HK-2 (cell line): Measurements from ENCODE around the gene CIAO3.

ENCODE experiments used
- DNase-seq: peaks from one replicate; pipeline ENCODE4 v3.0.0-alpha.2; 2018; ENCODE audit not compliant: unreplicated experiment

Gene CIAO3

DNA sequence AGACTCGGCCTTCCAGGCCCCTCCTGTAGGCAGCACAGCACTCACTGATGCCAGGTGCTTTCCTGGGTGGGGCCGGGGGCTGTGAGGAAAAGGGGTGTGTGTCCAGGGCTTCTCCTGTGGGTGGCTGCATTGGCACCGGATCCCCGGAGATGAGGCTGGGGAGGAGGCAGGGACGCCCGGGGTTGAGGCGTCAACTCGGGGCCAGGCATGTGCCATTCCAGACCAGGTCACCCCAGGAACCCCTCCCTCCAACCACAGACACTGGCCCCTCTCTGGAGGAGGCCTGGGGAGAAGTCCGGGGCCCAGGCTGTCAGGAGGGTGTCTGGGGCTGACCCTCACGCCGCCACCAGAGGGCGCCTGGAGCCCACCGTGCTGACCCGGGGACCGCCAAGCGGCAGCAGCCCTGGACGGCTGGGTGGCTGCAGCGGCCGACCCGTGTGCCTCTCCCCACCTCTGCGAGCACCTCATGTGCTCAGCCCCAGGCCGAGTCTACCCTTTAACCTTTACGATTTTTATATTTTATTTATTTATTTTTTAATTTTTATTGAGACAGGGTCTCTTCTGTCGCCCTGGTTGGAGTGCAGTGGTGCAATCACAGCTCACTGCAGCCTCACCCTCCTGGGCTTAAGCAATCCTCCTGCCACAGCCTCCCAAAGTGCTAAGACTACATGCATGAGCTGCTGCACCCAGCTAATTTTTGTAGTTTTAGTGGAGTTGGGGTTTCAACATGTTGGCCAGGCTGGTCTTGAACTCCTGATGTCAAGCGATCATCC lies 29.1 kb downstream of the CIAO3 start:
- peak; percentile 70 for DNase-seq

GRCh38 chr16:711084-711483 lies 29.7 kb downstream of the CIAO3 start:
- DNase-seq = no peak

GRCh38 chr16:710500-711075 lies 30.2 kb downstream of the CIAO3 start:
- no peak for DNase-seq

DNA sequence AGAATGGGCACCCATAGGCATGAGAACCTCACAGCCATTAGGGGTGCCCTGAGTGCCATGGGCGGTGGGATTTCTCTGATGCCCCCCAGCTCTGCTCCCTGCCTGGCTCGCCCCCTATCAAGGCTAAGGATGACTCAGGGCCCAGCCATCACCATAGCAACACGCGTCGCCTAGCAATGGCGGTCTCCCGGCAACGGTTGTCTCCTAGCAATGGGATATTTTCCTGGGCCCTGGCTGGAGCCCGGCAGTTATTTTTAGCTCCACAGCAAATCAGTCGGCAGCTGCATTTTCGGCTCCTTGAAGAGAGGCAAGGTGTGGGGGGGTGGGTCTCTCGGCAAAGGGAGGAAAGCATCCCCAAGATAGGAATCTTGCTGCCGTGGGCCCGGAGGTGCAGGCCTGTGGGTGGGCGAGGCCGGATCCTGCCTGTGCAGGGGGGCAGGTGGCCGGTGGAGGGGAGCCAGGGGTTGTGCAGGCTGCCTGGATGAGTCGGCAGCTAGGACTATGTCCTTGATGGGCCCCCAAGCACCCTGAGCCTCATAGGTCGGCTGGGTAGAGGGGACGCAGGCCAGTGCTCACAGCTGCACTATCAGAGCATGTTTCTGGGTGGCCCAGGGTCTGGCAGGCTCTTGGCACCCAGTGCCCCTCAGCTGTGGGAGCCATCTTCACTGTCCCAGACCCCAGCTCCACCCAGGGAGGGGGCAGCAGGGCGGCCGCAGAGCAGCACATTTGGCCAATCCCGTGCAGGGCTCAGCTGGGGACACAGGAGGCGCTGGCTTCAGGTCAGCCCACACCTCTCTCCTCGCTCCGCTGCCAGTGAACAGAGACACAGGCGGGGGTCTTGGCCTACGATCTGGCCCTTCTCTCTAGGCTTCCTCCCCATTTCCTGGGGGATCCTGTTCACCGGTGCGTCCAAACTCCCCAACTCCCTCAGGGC lies 31.0 kb downstream of the CIAO3 start:
- DNase-seq = peak; percentile 60

GRCh38 chr16:708959-709358 lies 31.8 kb downstream of the CIAO3 start:
- no peak for DNase-seq

DNA sequence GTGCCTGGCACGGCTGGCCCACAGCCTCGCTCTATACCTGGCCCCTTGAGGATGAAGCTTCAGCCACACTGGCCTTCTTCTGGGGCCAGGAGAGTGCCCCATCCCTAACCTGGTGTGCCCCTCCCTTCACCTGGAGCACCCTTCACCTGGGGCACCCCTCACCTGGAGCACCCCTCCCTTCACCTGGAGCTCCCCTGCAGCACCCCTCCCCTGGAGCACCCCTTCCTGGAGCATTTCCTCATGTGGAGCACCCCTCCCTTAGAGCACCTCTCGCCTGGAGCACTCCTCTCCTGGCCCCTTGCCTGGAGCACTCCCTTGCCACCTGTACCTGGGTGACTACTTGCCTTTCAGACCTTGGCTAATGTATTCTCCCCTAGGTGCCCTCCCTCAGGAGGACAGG lies 32.8 kb downstream of the CIAO3 start:
- no peak for DNase-seq

DNA sequence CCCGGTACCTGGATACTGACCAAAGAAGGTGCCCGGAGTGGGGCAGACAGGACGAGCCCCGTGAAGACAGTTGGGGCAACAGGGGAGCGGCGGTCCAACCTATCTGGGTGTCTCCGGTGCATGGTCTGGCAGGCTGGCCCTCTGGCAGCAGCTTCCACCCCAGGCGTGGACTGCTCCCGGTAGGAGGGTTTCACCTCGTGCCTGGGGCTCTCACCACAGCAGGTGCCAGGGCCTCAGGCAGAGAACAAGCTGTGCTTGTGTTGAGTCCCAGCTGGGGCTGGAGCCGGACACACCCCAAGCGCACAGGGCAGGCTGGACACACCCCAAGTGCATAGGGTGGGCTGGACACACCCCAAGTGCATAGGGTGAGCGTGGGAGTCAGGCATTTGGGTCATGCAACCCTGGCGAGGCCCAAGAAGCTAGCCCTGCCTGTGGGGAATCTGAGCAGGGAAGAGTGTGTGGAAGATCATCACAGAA lies 33.7 kb downstream of the CIAO3 start:
- DNase-seq = no peak

DNA sequence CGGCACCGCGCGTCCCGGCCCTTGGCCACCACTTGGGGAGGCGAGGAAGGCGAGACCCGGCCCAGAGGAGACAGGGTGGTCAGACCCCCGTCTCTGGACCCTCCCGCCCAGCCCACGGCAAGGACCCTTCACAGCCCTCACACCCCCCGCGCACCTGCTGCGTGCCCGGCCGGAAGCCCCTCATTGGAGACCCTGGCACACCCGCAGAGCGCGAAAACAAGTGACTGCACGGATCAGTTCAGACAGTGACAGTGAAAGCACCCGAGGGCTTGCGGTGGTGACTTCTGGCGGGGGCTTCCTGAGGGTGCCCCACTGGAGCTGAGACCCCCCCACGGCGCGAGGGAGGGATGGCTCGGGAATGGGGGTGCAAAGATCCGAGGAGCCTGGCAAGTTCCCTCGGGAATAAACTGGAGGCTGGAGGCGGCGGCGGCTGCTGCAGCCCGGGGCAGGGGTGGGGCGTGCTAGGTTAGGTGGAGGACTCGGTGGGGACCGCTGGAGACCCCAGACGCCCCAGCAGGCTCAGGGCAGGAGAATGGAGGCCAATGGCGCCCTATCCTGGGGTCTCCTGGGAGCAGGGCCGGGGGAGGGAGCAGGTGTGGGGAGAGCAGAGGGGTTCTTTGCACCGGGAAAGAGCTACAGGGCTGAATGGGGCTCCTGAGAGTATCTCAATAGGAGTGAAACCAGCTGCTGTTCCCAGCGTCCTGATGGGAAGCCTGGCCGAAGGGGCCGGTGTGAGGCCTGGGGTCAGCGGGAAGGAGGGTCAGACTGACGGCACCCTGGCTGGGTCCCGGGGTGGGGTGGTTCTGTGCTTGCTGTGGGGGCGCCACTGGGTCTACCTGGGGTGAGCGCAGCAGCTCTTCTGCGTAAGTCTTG lies 34.4 kb downstream of the CIAO3 start:
- DNase-seq = no peak

DNA sequence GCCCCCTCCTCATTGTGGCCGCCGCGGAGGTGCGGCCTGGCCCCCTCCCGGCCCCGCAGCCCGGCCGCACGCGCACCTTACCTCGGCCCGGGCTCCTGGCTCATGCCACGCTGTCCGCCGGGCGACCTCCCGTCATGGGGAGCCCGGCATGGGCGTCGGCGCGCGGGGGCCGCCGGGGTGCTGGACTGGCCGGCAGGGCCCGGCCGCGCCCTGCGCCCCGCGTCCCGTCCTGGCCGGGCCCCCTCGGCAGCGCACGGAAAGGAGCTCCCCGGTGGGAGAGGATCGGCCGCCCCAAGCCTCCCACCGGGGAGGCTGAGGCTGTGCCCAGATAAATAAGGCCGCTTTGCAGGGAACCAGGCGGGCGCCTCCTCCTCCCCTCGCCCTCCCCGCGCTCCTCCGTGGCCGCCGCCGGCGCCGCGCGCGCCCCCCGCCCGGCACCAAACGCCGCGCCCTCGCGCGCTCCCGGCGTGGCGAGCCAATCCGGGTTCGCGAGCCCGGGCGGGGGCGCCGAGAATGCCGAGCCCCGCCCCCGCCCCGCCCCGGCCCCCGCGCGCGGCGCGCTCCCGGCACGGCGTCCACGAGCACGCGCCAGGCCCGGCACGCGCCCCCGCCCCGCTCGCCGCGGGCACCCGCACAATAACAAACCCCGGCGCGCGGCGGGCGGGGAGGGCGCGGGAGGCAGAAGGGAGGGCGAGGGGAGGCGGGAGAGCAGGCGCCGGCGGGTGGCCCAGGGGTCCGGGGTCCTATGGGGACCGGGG lies 35.2 kb downstream of the CIAO3 start, which contains the start of gene FBXL16:
Gene FBXL16 (minus strand): TSS at position 371 of the 758 bp plus-strand sequence. CDS start 8,396 bp downstream, outside the sequence.
- no peak for DNase-seq

GRCh38 chr16:704552-705380 lies 36.0 kb downstream of the CIAO3 start:
- DNase-seq = no peak

- no peak for DNase-seq
These were observed 36.8 kb downstream of the CIAO3 start for GRCh38 chr16:704047-704446.

GRCh38 chr16:703406-703805 lies 37.4 kb downstream of the CIAO3 start:
- no peak for DNase-seq

- DNase-seq = no peak
These were observed 38.5 kb downstream of the CIAO3 start for GRCh38 chr16:702341-702740.

GRCh38 chr16:700684-701584 lies 39.9 kb downstream of the CIAO3 start:
- DNase-seq = no peak

DNA sequence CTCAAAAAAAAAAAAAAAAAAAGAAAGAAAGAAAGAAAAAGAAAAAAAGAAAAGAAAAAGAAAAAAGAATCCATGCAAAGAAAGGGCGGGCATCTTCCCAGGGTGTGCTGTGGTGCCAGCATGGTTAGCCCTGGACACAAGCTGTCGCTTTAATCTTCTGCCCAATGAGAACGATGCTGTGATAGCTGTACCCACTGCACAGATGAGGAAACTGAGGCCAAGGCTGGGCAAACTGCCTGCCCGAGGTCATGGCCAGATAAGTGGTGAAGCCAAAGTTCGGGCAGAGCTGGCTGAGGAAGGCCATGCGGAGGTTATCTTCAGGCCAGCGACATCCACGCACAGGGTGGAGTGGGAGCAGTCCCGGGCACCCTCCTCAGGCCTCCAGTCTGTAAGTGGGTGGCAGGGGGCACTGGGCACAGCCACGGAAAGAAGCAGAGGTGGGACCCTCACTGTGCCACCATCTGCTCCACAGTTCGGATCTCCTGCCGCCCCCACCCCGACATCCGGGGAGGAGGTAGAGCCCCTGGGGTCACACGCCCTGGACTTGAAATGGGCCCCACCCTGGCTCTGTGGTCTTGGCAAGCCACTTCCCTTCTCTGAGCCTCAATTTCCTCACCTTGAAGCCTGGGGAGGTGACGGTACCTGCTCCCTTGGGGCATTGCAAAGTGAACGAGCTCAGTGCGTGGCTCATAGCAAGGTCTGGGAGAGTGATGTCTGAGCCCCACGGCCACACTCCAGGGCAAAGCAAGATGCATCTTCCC lies 41.7 kb downstream of the CIAO3 start:
- no peak for DNase-seq

- DNase-seq = peak; percentile 72
These were observed 45.3 kb downstream of the CIAO3 start for GRCh38 chr16:695355-696089.

DNA sequence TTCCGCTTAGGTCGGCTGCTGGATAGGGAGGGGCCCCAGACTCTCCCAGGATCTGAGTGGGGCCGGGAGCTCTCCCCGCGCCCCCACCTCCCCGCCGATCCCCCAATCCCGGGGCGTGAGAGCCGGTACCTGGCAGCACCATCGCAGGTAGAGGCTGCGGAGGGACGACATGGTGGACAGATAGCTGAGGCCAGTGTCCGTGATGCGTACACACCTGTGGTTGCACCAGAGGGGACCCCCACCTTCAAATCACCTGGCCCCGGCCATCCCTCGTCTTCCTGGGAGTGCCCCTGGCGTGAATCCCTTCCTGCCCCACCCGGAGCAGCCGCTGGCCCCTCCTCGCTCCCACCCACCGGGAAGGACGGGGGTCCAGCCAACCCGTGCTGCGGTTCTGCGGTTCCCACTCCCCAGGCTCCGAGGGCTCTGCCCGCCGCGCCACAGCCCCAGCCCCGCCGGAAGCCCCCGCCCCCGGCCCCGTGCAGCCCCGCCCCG lies 45.9 kb downstream of the CIAO3 start:
- no peak for DNase-seq
